ENCODE measurements around the gene RAB8B. TPM values are rescaled to one million over a fixed set of nuclear protein-coding genes. Genes with fewer than 3 reads are reported as not detected.

RAB8B gene
- total RNA-seq, 3 donors from 2014 or later: 31.3 to 46.2 (median 36.7) TPM

DNA sequence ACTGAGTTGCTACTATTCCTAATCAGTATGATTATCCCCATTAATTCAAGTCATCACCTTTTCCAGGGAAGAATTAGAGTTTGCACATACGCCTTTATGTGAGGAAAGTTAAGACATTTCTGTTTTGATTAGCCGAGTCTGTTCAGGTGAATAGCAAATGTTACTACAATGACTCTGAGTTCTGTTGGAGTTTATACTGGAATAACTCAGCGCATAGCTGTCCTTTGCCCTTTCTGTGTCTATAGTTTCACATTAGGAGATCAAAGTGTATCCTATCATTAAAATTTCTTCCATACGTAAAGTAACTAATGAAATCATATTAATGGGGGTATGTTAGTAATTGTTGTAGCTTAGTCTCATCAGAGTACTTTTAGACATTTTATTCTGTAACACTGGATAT is 4.9 kb downstream of the RAB8B start:
- H3K4me3 ChIP-seq: no peak overlapping the region

DNA sequence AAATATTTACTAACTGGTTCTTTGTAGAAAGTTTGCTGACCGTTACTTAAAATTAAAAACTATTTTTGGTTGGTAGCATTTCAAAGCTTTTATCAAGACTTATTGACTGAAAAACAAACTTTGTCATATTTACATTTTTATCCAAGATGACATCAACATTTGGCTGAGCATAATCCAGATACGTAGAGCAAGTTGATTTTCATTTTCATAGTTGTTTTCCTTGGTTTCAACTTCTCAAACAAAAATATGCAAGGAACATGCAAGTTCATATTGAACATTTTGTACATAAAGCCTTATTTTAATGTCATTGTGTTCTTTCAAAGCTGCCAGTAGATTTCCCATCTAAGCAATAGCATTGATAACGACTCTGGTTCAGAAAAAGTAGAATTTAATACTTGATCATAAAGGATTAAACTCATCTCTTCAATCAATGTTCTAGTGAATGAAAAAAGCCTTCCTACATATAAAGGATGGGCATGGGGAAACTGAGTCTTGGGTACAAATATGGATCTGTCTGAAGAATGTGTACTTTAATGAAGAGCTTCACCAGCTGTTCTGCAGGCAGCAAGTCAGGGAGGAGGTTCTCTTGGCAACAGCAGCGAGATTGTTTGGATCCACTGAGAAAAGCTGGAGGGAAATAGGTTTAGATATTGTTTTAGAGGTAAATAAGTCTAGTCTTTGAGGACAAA is 5.6 kb downstream of the RAB8B start:
- Histone ChIP-seq H3K4me3 (no peak overlapping the region), H3K4me1 (peaks cover 0 to 4% of the 10 kb centered on the region in 2 donors), H3K36me3 (no peaks in the 10 kb centered on the region), H3K27me3 (no peaks in the 10 kb centered on the region), H3K27ac (peak overlapping the region in 1 of 2 donors; percentile 35), H3K9me3 (no peaks in the 10 kb centered on the region)
- intact Hi-C loops (cut with DNase I; ENCODE audit: low total_unique reads): no loop called here
- no peak for DNase-seq (ENCODE audit: low spot score in 2 of 2)
- TF ChIP-seq CTCF (IDR thresholded peaks at IDR 0.05) (no peak), POLR2AphosphoS5 (IDR thresholded peaks at IDR 0.05) (no peak), POLR2A (IDR thresholded peaks at IDR 0.05) (no peak)

More for the DNA sequence above, 4.9 kb downstream of the RAB8B start:
- Histone ChIP-seq H3K9me3 (no peaks in the 10 kb centered on the region), H3K27me3 (no peaks in the 10 kb centered on the region), H3K4me1 (peaks cover 0 to 3% of the 10 kb centered on the region in 2 donors), H3K27ac (peak overlapping the region in 1 of 2 donors; percentile 29), H3K36me3 (no peaks in the 10 kb centered on the region)
- no peak for DNase-seq (ENCODE audit: low spot score in 2 of 2)
- intact Hi-C loops (cut with DNase I; ENCODE audit: low total_unique reads): no loop called here
- no peak for TF ChIP-seq CTCF (IDR thresholded peaks at IDR 0.05)
- no peak for TF ChIP-seq POLR2AphosphoS5 (IDR thresholded peaks at IDR 0.05)
- no peak for TF ChIP-seq POLR2A (IDR thresholded peaks at IDR 0.05)

DNA sequence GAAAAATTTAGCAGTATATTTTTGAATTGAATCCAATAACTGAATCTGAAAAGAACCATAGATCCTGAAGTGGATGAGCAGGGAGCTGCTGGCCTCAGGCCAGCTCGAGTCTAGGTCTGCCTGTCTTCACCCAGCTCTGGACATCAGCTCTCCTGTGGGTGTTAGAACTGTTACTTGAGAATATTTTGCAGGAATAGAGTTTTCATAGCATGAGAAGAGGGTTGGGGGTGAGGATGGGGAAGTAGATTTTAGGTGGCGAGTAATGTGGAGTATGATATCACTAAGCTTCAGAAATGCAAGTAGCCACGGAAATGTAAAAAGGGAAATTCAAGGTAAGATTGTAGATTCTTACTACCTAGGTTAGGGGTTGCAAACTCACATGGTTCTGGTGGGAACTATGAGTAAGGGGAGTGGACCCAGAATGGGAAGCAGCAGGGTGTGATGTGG is 6.2 kb downstream of the RAB8B start:
- H3K27ac ChIP-seq: peak overlapping the region in 1 of 2 donors; percentile 35
- peaks cover 0 to 4% of the 10 kb centered on the region in 2 donors for H3K4me1 ChIP-seq
- no peaks in the 10 kb centered on the region for H3K27me3 ChIP-seq
- no peak for DNase-seq (ENCODE audit: low spot score in 2 of 2)
- TF ChIP-seq POLR2A (IDR thresholded peaks at IDR 0.05) (no peak), POLR2AphosphoS5 (IDR thresholded peaks at IDR 0.05) (no peak), CTCF (IDR thresholded peaks at IDR 0.05) (no peak)
- H3K36me3 ChIP-seq: no peaks in the 10 kb centered on the region
- H3K4me3 ChIP-seq: no peak overlapping the region
- intact Hi-C loops (cut with DNase I; ENCODE audit: low total_unique reads): no loop called here
- H3K9me3 ChIP-seq: no peaks in the 10 kb centered on the region

DNA sequence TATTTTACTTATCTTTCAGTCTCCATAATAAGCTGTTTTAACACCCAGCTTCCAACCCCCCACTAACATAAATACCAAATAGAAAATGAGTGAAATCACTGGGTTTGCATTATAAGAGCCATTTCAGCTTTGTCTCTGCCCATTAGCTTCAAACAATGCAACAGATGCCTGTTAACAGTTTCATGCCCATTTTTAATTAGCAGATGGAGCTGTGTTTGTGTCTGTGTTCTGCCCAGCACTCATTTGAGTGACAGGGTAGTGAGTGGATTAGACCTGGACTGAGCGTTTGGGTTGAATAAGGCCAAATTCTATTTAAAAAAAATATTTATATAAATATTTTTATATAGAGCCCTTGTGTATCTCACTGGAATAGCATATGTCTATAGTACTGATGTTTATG is 7.4 kb downstream of the RAB8B start:
- Histone ChIP-seq H3K36me3 (no peaks in the 10 kb centered on the region), H3K9me3 (no peaks in the 10 kb centered on the region), H3K27me3 (no peaks in the 10 kb centered on the region), H3K4me1 (peaks cover 0 to 4% of the 10 kb centered on the region in 2 donors), H3K27ac (no peak overlapping the region), H3K4me3 (no peak overlapping the region)
- no peak for DNase-seq (ENCODE audit: low spot score in 2 of 2)
- intact Hi-C loops (cut with DNase I; ENCODE audit: low total_unique reads): no loop called here
- TF ChIP-seq CTCF (IDR thresholded peaks at IDR 0.05) (no peak), POLR2A (IDR thresholded peaks at IDR 0.05) (no peak), POLR2AphosphoS5 (IDR thresholded peaks at IDR 0.05) (no peak)

DNA sequence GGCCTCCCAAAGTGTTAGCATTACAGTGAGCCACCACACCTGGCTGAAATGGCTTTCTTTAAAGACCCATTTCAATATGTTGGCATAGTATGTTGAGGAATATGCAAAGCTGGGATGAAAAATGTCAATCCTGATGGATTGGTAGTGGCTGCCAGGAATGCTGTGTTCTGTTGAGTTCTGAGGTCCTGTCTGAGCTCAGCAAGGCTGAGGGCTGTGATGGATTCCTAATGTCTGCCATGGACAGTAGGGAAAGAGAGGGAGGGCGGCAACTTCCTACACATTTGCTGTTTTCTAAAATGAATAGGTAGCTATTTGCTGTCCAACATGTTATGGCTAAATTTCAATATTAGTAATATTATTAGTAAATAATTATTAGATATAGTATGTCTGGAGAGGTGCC is 8.2 kb downstream of the RAB8B start:
- Histone ChIP-seq H3K4me1 (peaks cover 0 to 4% of the 10 kb centered on the region in 2 donors), H3K27ac (no peak overlapping the region), H3K27me3 (no peaks in the 10 kb centered on the region), H3K9me3 (no peaks in the 10 kb centered on the region), H3K36me3 (no peaks in the 10 kb centered on the region), H3K4me3 (no peak overlapping the region)
- no peak for TF ChIP-seq POLR2AphosphoS5 (IDR thresholded peaks at IDR 0.05)
- no peak for TF ChIP-seq POLR2A (IDR thresholded peaks at IDR 0.05)
- TF ChIP-seq CTCF (IDR thresholded peaks at IDR 0.05): no peak
- intact Hi-C loops (cut with DNase I; ENCODE audit: low total_unique reads): no loop called here
- no peak for DNase-seq (ENCODE audit: low spot score in 2 of 2)

Measured in breast epithelium (tissue), 4 donors.